ENCODE results near the gene PKDCC. TPM values are rescaled to one million over a fixed set of nuclear protein-coding genes. Genes with fewer than 3 reads are reported as not detected.

The PKDCC gene
- total RNA-seq, 1 experiment from 2014 or later: 12.5 TPM

DNA sequence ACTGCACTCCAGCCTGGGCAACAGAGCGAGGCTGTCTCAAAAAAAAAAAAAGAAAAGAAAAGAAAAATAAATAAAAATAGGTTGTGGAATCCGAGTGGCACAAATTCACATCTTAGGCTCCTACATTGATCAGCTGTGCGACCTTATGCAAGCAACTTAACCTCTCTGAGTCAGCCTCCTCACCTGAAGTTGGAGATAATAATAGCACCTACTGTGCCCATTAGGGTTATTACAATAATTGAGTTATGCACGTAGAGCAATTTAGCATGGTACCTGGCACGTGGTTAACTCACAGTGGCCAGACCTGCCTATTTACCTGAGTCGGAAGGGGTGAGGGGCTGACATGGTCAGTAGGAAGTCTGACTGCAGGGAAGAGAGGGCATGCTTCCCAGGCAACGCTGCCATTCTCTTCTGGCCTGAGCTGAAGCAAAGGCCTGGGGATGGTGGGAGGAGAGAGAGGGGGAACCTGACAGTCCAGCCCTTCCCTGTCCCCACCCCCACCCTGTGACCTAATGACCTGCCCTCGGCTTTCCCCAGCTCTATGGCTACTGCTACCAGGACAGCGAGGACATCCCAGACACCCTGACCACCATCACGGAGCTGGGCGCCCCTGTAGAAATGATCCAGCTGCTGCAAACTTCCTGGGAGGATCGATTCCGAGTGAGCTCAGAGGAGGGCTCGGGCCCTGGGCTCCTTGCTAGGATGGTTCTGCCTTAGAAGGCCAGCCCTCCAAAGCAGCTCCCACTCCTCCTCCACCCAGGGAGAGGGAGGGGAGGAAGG is 5.1 kb downstream of the PKDCC start:
- H3K9me3 Mint-ChIP-seq (ENCODE audit: low read depth, unreplicated experiment): no peaks in the 10 kb centered on the region
- TF ChIP-seq CTCF (IDR thresholded peaks at IDR 0.05; ENCODE audit: unreplicated experiment): no peak
- DNase-seq: no peak
- no peak overlapping the region for H3K27ac Mint-ChIP-seq (ENCODE audit: unreplicated experiment)
- no peak overlapping the region for H3K4me3 Mint-ChIP-seq (ENCODE audit: low read depth, unreplicated experiment)
- no peaks in the 10 kb centered on the region for H3K27me3 Mint-ChIP-seq (ENCODE audit: unreplicated experiment)
- peaks cover 12% of the 10 kb centered on the region for H3K36me3 Mint-ChIP-seq (ENCODE audit: insufficient read depth, unreplicated experiment)
- no TSS peak for BruUV-seq (replicated peaks)
- intact Hi-C loops (cut with micrococcal nuclease; ENCODE audit: unreplicated experiment): no loop called here
- CTCF ChIA-PET: interaction anchor here (0.9 kb wide), 1 partner anchor 193 kb away, joined by 3 read pairs; no protein-coding TSS in a partner anchor
- peaks cover 40% of the 10 kb centered on the region for H3K4me1 Mint-ChIP-seq (ENCODE audit: low read depth, unreplicated experiment)

DNA sequence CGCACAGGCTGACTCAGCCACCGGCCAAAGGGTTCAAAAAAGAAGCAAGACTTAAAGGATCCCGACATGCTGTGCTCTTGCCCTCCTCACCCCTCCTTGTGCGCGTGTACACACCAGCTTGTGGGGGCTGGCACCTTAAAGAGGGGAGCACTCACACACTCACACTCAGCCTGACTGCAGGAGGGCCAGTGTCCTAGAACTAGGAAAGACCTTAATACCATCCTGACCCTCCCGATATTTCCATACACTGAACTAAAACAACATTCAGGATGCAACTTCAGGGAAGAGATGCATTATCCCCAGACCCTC is 5.6 kb downstream of the PKDCC start:
- intact Hi-C loops (cut with micrococcal nuclease; ENCODE audit: unreplicated experiment): no loop called here
- peaks cover 40% of the 10 kb centered on the region for H3K4me1 Mint-ChIP-seq (ENCODE audit: low read depth, unreplicated experiment)
- H3K36me3 Mint-ChIP-seq (ENCODE audit: insufficient read depth, unreplicated experiment): peaks cover 11% of the 10 kb centered on the region
- DNase-seq: no peak
- no TSS peak for BruUV-seq (replicated peaks)
- no peak for TF ChIP-seq CTCF (IDR thresholded peaks at IDR 0.05; ENCODE audit: unreplicated experiment)
- no peaks in the 10 kb centered on the region for H3K27me3 Mint-ChIP-seq (ENCODE audit: unreplicated experiment)
- H3K4me3 Mint-ChIP-seq (ENCODE audit: low read depth, unreplicated experiment): no peak overlapping the region
- no peak overlapping the region for H3K27ac Mint-ChIP-seq (ENCODE audit: unreplicated experiment)
- H3K9me3 Mint-ChIP-seq (ENCODE audit: low read depth, unreplicated experiment): no peaks in the 10 kb centered on the region
- CTCF ChIA-PET: interaction anchor here (0.9 kb wide), 1 partner anchor 194 kb away, joined by 3 read pairs; no protein-coding TSS in a partner anchor

- TF ChIP-seq CTCF (IDR thresholded peaks at IDR 0.05; ENCODE audit: unreplicated experiment): no peak
- BruUV-seq (replicated peaks): no TSS peak
- DNase-seq: no peak
- CTCF ChIA-PET: interaction anchor here (2.2 kb wide), 1 partner anchor 185 kb away, joined by 10 read pairs; no protein-coding TSS in a partner anchor
- H3K4me3 Mint-ChIP-seq (ENCODE audit: low read depth, unreplicated experiment): no peak overlapping the region
- peaks cover 40% of the 10 kb centered on the region for H3K4me1 Mint-ChIP-seq (ENCODE audit: low read depth, unreplicated experiment)
- no peak overlapping the region for H3K27ac Mint-ChIP-seq (ENCODE audit: unreplicated experiment)
- H3K36me3 Mint-ChIP-seq (ENCODE audit: insufficient read depth, unreplicated experiment): peaks cover 5% of the 10 kb centered on the region
- intact Hi-C loops (cut with micrococcal nuclease; ENCODE audit: unreplicated experiment): no loop called here
- no peaks in the 10 kb centered on the region for H3K9me3 Mint-ChIP-seq (ENCODE audit: low read depth, unreplicated experiment)
- no peaks in the 10 kb centered on the region for H3K27me3 Mint-ChIP-seq (ENCODE audit: unreplicated experiment)
Measured at GRCh38 chr2:42053791-42054701, 6.2 kb downstream of the PKDCC start.

DNA sequence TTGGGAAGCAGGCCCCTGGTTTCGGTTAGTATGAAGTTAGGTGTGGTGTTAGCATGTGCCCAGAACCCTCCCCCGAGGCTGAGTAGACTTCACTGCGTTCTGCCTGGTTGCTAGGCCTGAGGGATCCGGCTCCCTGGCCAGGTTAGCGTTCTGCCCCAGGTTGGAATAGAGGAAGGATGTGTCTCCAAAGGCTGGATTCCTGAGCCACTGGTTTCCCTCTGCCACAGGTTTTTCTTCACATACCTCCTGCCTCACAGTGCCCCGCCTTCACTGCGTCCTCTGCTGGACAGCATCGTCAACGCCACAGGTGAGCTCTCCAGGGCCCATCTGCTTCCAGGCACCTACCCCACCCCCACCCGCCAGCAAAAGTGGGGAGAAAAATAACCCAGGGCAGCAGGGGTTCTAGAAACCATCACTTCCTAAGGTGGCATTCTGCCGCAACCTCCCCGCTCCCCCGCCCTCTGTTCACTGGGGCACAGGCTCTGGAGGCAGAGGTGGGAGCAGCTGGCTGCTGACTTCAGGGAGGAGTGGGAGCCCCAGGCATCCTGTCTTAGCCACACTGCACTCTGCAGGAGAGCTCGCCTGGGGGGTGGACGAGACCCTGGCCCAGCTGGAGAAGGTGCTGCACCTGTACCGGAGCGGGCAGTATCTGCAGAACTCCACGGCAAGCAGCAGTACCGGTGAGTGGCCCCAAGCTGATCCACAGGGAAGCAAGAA is 7.1 kb downstream of the PKDCC start:
- TF ChIP-seq CTCF (IDR thresholded peaks at IDR 0.05; ENCODE audit: unreplicated experiment): no peak
- no peak overlapping the region for H3K4me3 Mint-ChIP-seq (ENCODE audit: low read depth, unreplicated experiment)
- CTCF ChIA-PET: interaction anchor here (0.6 to 2.2 kb wide), 4 partner anchors 8 to 595 kb away, joined by 3 to 10 read pairs (median 4); no protein-coding TSS in a partner anchor
- peaks cover 4% of the 10 kb centered on the region for H3K36me3 Mint-ChIP-seq (ENCODE audit: insufficient read depth, unreplicated experiment)
- no peak overlapping the region for H3K27ac Mint-ChIP-seq (ENCODE audit: unreplicated experiment)
- no TSS peak for BruUV-seq (replicated peaks)
- peaks cover 34% of the 10 kb centered on the region for H3K4me1 Mint-ChIP-seq (ENCODE audit: low read depth, unreplicated experiment)
- DNase-seq: peak; percentile 47
- H3K27me3 Mint-ChIP-seq (ENCODE audit: unreplicated experiment): no peaks in the 10 kb centered on the region
- H3K9me3 Mint-ChIP-seq (ENCODE audit: low read depth, unreplicated experiment): no peaks in the 10 kb centered on the region
- intact Hi-C loops (cut with micrococcal nuclease; ENCODE audit: unreplicated experiment): loop anchor here (1.0 kb wide), 1 partner anchor 186 kb away; no protein-coding TSS in a partner anchor

All from Calu3 (cell line).